Mucosa of descending colon (tissue), 3 donors: ENCODE results near the gene LCN12. TPM values are rescaled to one million over a fixed set of nuclear protein-coding genes. Genes with fewer than 3 reads are reported as not detected.
A peak's percentile ranks its signal among the peaks of the same experiment; 100 is the strongest.

Source experiments
- ATAC-seq: fragments of 200-7000 bp; cut with Tn5 transposase; one replicate; pipeline ENCODE4 v1.9.1; 2020; ENCODE audit warnings: mild to moderate bottlenecking, moderate library complexity
- DNase-seq, 3 donors: peaks; one replicate each; pipeline ENCODE4 v3.0.0-alpha.2; 2020
- H3K36me3 ChIP-seq: fragments of 200-600 bp; one replicate; pipeline ENCODE4 v1.8.0; 2021; ENCODE audit warnings: low read depth, mild to moderate bottlenecking
- H3K4me1 ChIP-seq: fragments of 200-600 bp; one replicate; pipeline ENCODE4 v1.8.0; 2021; ENCODE audit warnings: low read depth, mild to moderate bottlenecking
- H3K4me3 ChIP-seq: fragments of 200-600 bp; one replicate; pipeline ENCODE4 v1.8.0; 2021; ENCODE audit warnings: mild to moderate bottlenecking
- H3K9me3 ChIP-seq: fragments of 200-600 bp; one replicate; pipeline ENCODE4 v1.8.0; 2021; ENCODE audit warnings: mild to moderate bottlenecking
- intact Hi-C, 2 donors: fragments of 100-400 bp; cut with DNase I in 1 of 2; cut with micrococcal nuclease in 1 of 2; formaldehyde crosslinking; loops; one replicate each; pipeline versions ENCODE4 v1.11.0 to v1.11.1; 2022; cut with DNase I, micrococcal nuclease
- total RNA-seq, 3 donors: library from RNA; stranded (reverse); fragmentation: NEBNext Ultra II Directional in 2 of 3; extraction: Animal tissue kit (Norgen Biotek cat#: 25700) in 2 of 3; gene quantifications; one replicate each; pipeline versions ENCODE4 v1.2.1 to v1.2.4, GENCODE V29; 2021 to 2023
- TF ChIP-seq, protein P1 (sequence below): fragments of 200-600 bp; IDR thresholded peaks from one replicate; pipeline ENCODE4 v1.8.0; 2022; ENCODE audit warnings: antibody characterized with exemption, mild to moderate bottlenecking
- donor health status: DM: no; HTN: no; CAD: no; lungs with moderate emphysema.
- donor health status: DM: no; HTN: no; CAD: no.
- donor health status: DM: no; HTN: yes; CAD: no.

LCN12 gene
- total RNA-seq, 3 donors from 2014 or later: 6.8 to 10.7 (median 7.6) TPM

DNA sequence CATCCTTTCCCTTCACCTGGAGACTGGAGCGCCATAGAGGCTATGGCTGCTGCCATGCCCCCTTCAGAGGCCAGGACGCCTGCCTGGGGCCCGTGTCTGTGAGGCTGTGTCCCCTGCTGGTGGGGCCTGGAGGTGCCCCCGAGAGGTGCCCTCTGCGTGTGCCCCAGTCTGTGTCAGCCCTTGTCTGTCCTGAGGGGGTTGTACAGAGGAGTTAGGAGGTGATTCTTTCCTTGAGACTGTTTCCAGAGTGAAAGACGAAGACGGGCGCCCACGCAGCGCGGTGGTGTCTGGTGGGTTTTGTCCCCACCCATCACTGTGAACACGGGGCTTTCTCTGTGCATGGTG, 41.2 kb upstream of the LCN12 start:
- ATAC-seq (peak; percentile 18), DNase-seq (no peak)
- intact Hi-C loops: no loop called here
- Histone ChIP-seq H3K9me3 (no peaks in the 10 kb centered on the region), H3K4me1 (no peaks in the 10 kb centered on the region), H3K4me3 (no peak overlapping the region), H3K36me3 (no peaks in the 10 kb centered on the region)
- TF ChIP-seq, protein P1, sequence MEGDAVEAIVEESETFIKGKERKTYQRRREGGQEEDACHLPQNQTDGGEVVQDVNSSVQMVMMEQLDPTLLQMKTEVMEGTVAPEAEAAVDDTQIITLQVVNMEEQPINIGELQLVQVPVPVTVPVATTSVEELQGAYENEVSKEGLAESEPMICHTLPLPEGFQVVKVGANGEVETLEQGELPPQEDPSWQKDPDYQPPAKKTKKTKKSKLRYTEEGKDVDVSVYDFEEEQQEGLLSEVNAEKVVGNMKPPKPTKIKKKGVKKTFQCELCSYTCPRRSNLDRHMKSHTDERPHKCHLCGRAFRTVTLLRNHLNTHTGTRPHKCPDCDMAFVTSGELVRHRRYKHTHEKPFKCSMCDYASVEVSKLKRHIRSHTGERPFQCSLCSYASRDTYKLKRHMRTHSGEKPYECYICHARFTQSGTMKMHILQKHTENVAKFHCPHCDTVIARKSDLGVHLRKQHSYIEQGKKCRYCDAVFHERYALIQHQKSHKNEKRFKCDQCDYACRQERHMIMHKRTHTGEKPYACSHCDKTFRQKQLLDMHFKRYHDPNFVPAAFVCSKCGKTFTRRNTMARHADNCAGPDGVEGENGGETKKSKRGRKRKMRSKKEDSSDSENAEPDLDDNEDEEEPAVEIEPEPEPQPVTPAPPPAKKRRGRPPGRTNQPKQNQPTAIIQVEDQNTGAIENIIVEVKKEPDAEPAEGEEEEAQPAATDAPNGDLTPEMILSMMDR: no peak

- DNase-seq (no peak), ATAC-seq (no peak)
- intact Hi-C loops: no loop called here
- Histone ChIP-seq H3K4me1 (no peaks in the 10 kb centered on the region), H3K4me3 (no peak overlapping the region), H3K36me3 (no peaks in the 10 kb centered on the region), H3K9me3 (no peaks in the 10 kb centered on the region)
- TF ChIP-seq, protein P1: no peak
Observed at GRCh38 chr9:136913701-136914438, 38.2 kb upstream of the LCN12 start.

- ATAC-seq: no peak
- H3K36me3 ChIP-seq: no peaks in the 10 kb centered on the region
Observed at GRCh38 chr9:136915632-136916329, 36.3 kb upstream of the LCN12 start.

DNA sequence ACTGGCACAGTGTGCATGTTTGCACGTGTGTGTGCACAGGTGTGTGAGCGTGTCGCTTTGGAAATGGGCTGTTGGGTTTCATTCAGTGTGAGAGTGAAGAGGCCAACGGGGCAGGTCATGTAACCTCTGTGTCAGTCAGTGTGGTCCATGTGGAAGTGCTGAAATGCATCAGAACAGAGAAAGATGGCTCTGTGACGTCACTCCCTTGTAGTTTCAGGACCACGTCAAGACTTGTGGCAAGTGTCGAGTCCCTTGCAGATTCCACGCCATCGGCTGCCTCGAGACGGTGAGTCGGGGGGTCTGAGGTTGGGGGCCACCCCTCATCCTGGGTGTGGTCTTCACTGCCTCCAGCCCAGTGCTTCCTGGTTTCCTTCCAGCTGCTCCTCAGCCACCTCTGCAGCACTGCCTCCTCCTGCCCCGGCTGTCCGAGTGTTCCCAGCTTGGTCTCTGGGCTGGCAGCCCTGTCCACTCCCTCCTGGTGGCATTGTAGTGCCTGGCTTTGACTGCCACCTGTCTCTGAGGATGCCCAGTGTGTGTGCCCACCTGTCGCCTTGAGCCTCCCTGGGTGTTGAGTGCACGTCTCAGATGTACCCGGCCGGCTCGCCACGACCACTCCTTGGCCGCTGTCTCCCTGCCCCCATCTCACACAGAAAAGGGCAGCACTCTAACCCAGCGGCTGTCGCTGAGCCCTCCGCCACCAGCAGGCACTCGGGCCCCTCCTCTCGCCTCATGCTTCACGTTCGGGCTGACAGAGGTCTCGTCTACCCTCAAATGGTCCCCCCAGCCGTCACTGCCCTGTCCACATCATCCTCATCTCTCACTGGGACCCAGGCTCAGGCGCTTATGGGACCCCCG, 35.5 kb upstream of the LCN12 start:
- ATAC-seq (no peak), DNase-seq (no peak)
- intact Hi-C loops: no loop called here
- Histone ChIP-seq H3K4me3 (no peak overlapping the region), H3K9me3 (no peaks in the 10 kb centered on the region), H3K4me1 (no peaks in the 10 kb centered on the region), H3K36me3 (no peaks in the 10 kb centered on the region)
- TF ChIP-seq, protein P1: no peak

More at GRCh38 chr9:136915632-136916329, 36.3 kb upstream of the LCN12 start:
- no peak for DNase-seq
- no peaks in the 10 kb centered on the region for H3K4me1 ChIP-seq
- no peaks in the 10 kb centered on the region for H3K9me3 ChIP-seq
- no peak overlapping the region for H3K4me3 ChIP-seq
- intact Hi-C loops: no loop called here
- TF ChIP-seq, protein P1: no peak

- H3K4me3 ChIP-seq: no peak overlapping the region
- ATAC-seq: no peak
- intact Hi-C loops: no loop called here
Observed at GRCh38 chr9:136917902-136918301, 34.2 kb upstream of the LCN12 start.

More at GRCh38 chr9:136917902-136918301, 34.2 kb upstream of the LCN12 start:
- DNase-seq: no peak
- Histone ChIP-seq H3K9me3 (no peaks in the 10 kb centered on the region), H3K4me1 (no peaks in the 10 kb centered on the region), H3K36me3 (no peaks in the 10 kb centered on the region)
- TF ChIP-seq, protein P1: no peak
